ENCODE results near the gene CD46.

DNA sequence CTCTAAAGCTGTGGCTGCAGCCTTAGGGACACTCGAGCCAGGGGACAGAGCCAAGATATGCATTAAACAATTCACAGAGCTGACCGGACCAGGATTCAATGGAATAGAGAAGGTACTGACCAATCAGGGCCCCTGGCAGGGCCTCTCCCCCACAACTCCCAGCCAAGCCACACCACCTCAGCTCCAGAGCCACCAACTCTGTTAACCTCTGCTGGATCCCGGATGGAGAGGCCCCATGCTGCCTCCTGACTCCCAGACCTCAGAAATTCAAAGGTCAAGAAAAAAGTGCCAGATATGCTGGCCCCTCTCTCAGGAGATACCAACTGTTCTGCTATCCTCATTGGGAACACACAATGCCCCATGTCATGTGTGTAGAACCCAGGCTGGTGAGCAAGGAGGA, 62.1 kb downstream of the CD46 start:
- TF ChIP-seq CTCF (IDR thresholded peaks at IDR 0.05; ENCODE audit: insufficient read depth, low read length) (no peak), POLR2AphosphoS5 (IDR thresholded peaks at IDR 0.05; ENCODE audit: low read depth) (no peak)

Data from HL-60 (cell line).